WTC11 (cell line): Measurements from ENCODE around the gene CTAG1B.
"Not testable (repeated sequence)": the region's sequence is repeated elsewhere in the genome, so short reads cannot be mapped to it uniquely, and the experiment has no call there.

Experiments used
- ATF1 ChIP-seq: sonication (generic); formaldehyde crosslinking; IDR thresholded peaks from 2 replicates; pipeline ENCODE4 v1.8.1; 2023; ENCODE audit warnings: mild to moderate bottlenecking, moderate library complexity, missing genetic modification reagents
- ATF2 ChIP-seq: sonication (generic); formaldehyde crosslinking; IDR thresholded peaks from 2 replicates; pipeline ENCODE4 v1.8.1; 2022; ENCODE audit warnings: low read depth, missing genetic modification reagents, borderline replicate concordance
- CBFB ChIP-seq: sonication (generic); formaldehyde crosslinking; IDR thresholded peaks from 2 replicates; pipeline ENCODE4 v1.8.1; 2022; ENCODE audit warnings: mild to moderate bottlenecking, low read depth, missing genetic modification reagents
- CTCF ChIP-seq: fragments of 200-600 bp; IDR thresholded peaks from 2 replicates; pipeline ENCODE4 v1.8.0; 2022; ENCODE audit warnings: antibody characterized with exemption
- ELF4 ChIP-seq: sonication (generic); formaldehyde crosslinking; IDR thresholded peaks from 2 replicates; pipeline ENCODE4 v1.8.1; 2022; ENCODE audit warnings: low read depth, mild to moderate bottlenecking, moderate library complexity, missing genetic modification reagents
- EMX1 ChIP-seq: fragments of 250-450 bp; sonication (Bioruptor Pico); IDR thresholded peaks from 2 replicates; pipeline ENCODE4 v1.8.0; 2021; ENCODE audit warnings: mild to moderate bottlenecking
- ESRRA ChIP-seq: sonication (generic); formaldehyde crosslinking; IDR thresholded peaks from 2 replicates; pipeline ENCODE4 v1.8.1; 2022; ENCODE audit warnings: mild to moderate bottlenecking, missing genetic modification reagents, borderline replicate concordance
- OVOL2 ChIP-seq: fragments of 250-450 bp; sonication (Bioruptor Pico); IDR thresholded peaks from 2 replicates; pipeline ENCODE4 v1.9.0; 2021; ENCODE audit warnings: mild to moderate bottlenecking, borderline replicate concordance
- RELA ChIP-seq: sonication (generic); formaldehyde crosslinking; IDR thresholded peaks from 2 replicates; pipeline ENCODE4 v1.8.1; 2022; ENCODE audit warnings: missing genetic modification reagents, mild to moderate bottlenecking, borderline replicate concordance
- SMAD3 ChIP-seq: sonication (generic); formaldehyde crosslinking; IDR thresholded peaks from 2 replicates; pipeline ENCODE4 v1.8.0; 2022; ENCODE audit warnings: missing genetic modification reagents, mild to moderate bottlenecking, borderline replicate concordance
- SP1 ChIP-seq: sonication (generic); formaldehyde crosslinking; conservative IDR thresholded peaks from 2 replicates; pipeline ENCODE4 v1.8.1; 2022; ENCODE audit warnings: missing genetic modification reagents
- USF2 ChIP-seq: sonication (generic); formaldehyde crosslinking; IDR thresholded peaks from 2 replicates; pipeline ENCODE4 v1.8.1; 2023; ENCODE audit warnings: mild to moderate bottlenecking, missing genetic modification reagents, moderate library complexity
- ZNF512 ChIP-seq: sonication (generic); formaldehyde crosslinking; IDR thresholded peaks from 2 replicates; pipeline ENCODE4 v1.8.1; 2022; ENCODE audit warnings: missing genetic modification reagents, borderline replicate concordance

GRCh38 chrX:154590415-154590814, 28.7 kb downstream of the CTAG1B start:
- TF ChIP-seq ESRRA; CTCF; CBFB (CRISPR knock-in tag); EMX1; USF2 (CRISPR knock-in tag); RELA (CRISPR knock-in tag); OVOL2; ATF2; ATF1 (CRISPR knock-in tag); ZNF512 (CRISPR knock-in tag); ELF4; SP1; SMAD3 (CRISPR knock-in tag): not testable (repeated sequence)
